ENCODE results near the gene PYGO2.

PYGO2 gene

GRCh38 chr1:155006601-155007101, 45.1 kb upstream of the PYGO2 start:
- no peak for TF ChIP-seq ISL1 (CRISPR knock-in tag; IDR thresholded peaks at IDR 0.05)
- no peak for TF ChIP-seq TOX (CRISPR knock-in tag; IDR thresholded peaks at IDR 0.05; ENCODE audit: borderline replicate concordance)
- ATAC-seq: no peak

GRCh38 chr1:155005076-155006011, 43.8 kb upstream of the PYGO2 start:
- no peak for TF ChIP-seq ISL1 (CRISPR knock-in tag; IDR thresholded peaks at IDR 0.05)
- no peak for ATAC-seq

- no peak for ATAC-seq
- TF ChIP-seq POU6F1 (CRISPR knock-in tag; IDR thresholded peaks at IDR 0.05; ENCODE audit: borderline replicate concordance, low read depth) (no peak), CSDC2 (CRISPR knock-in tag; IDR thresholded peaks at IDR 0.05) (no peak), CREB5 (CRISPR knock-in tag; IDR thresholded peaks at IDR 0.05; ENCODE audit: low read depth) (no peak), ZFP30 (CRISPR knock-in tag; IDR thresholded peaks at IDR 0.05) (no peak), TSHZ2 (CRISPR knock-in tag; IDR thresholded peaks at IDR 0.05) (no peak), ZNF8 (CRISPR knock-in tag; IDR thresholded peaks at IDR 0.05) (no peak), TCF4 (CRISPR knock-in tag; IDR thresholded peaks at IDR 0.05; ENCODE audit: borderline replicate concordance) (no peak), PATZ1 (CRISPR knock-in tag; IDR thresholded peaks at IDR 0.05; ENCODE audit: borderline replicate concordance) (no peak), RARB (CRISPR knock-in tag; IDR thresholded peaks at IDR 0.05) (no peak), PPARA (CRISPR knock-in tag; IDR thresholded peaks at IDR 0.05; ENCODE audit: borderline replicate concordance) (no peak), ZC3H10 (CRISPR knock-in tag; IDR thresholded peaks at IDR 0.05) (no peak), TOX (CRISPR knock-in tag; IDR thresholded peaks at IDR 0.05; ENCODE audit: borderline replicate concordance) (no peak), ZNF70 (CRISPR knock-in tag; IDR thresholded peaks at IDR 0.05) (no peak), ZFP3 (CRISPR knock-in tag; IDR thresholded peaks at IDR 0.05) (no peak), ESRRG (CRISPR knock-in tag; IDR thresholded peaks at IDR 0.05) (no peak), ISL1 (CRISPR knock-in tag; IDR thresholded peaks at IDR 0.05) (no peak)
These were observed 42.9 kb upstream of the PYGO2 start for GRCh38 chr1:155004352-155005075.

GRCh38 chr1:155003766-155004351, 42.3 kb upstream of the PYGO2 start:
- ATAC-seq: no peak
- TF ChIP-seq CREB5 (CRISPR knock-in tag; IDR thresholded peaks at IDR 0.05; ENCODE audit: low read depth) (no peak), ZNF70 (CRISPR knock-in tag; IDR thresholded peaks at IDR 0.05) (no peak), ZC3H10 (CRISPR knock-in tag; IDR thresholded peaks at IDR 0.05) (no peak), ZFP30 (CRISPR knock-in tag; IDR thresholded peaks at IDR 0.05) (no peak), TOX (CRISPR knock-in tag; IDR thresholded peaks at IDR 0.05; ENCODE audit: borderline replicate concordance) (no peak), PPARA (CRISPR knock-in tag; IDR thresholded peaks at IDR 0.05; ENCODE audit: borderline replicate concordance) (no peak), SNAI2 (CRISPR knock-in tag; IDR thresholded peaks at IDR 0.05) (no peak), ESRRG (CRISPR knock-in tag; IDR thresholded peaks at IDR 0.05) (no peak), POU6F1 (CRISPR knock-in tag; IDR thresholded peaks at IDR 0.05; ENCODE audit: borderline replicate concordance, low read depth) (no peak)

Data from SK-N-SH treated with all-trans-retinoic acid at 6 μM for 48 hours (cell line).